OCI-LY1 (cell line): ENCODE data around the gene XPO5.

Experiments
- CTCF ChIP-seq: fragments of 200-600 bp; sonication (generic), shearing (Covaris generic); IDR thresholded peaks from 2 replicates; pipeline ENCODE4 v1.5.1; 2017; ENCODE audit warnings: mild to moderate bottlenecking, antibody characterized with exemption, low read length, moderate library complexity, mixed read lengths
- EZH2 ChIP-seq: fragments of 200-600 bp; sonication (generic), shearing (Covaris generic); IDR thresholded peaks from 2 replicates; pipeline ENCODE4 v1.8.0; 2017; ENCODE audit warnings: borderline replicate concordance, mixed run types, mild to moderate bottlenecking, antibody characterized with exemption, low read length, moderate library complexity, mixed read lengths

GRCh38 chr6:43575772-43576551 is at the start of gene XPO5, which contains the start of gene POLH:
- TF ChIP-seq CTCF = no peak; the same call in 1 of the 2 replicates
- no peak for TF ChIP-seq EZH2
